ENCODE measurements around the gene ZNF785. TPM values are rescaled to one million over a fixed set of nuclear protein-coding genes. Genes with fewer than 3 reads are reported as not detected.

ZNF785 gene
- total and polyA plus RNA-seq, 2 of the 13 experiments (the other 11 are each of a cell fraction or from before 2014, with no cell fraction given) = 0.01 TPM; not detected in 1

DNA sequence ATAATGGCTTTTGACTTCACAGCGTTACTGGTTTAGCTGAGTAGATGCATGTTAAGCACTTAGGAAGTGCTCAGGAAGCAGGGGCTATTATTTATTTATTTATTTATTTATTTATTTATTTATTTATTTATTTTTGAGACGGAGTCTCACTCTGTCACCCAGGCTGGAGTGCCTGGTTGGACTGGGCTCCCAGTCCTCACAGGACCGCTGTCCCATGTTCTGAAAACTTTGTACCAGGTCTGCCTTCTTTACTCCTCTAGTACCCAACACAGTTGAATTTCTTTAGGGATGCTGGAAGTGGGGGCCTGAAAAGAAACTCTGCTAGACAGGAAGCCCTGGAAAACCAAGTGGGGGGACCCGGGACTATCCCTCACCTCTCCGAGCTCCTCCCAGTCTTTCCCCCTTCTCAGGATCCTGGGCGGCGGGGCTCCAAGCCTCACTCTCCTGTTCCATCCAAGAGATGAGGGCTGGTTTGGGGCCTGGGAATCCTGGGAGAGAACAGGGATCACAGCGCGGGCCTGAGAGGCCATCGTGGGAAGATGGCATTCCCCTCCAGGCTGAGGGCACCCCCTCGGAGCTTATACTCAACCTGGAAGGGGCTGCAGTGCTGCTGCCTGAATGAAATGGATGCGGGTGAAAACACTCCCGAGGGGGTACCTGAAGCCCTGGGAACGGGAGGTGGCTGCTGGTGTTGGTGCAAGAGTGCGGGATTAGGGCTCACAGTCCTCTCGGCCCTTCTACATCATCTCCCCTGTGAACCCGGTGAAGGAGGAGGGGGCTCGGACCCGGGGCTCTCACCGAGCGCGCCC is 14.7 kb downstream of the ZNF785 start (continued):
- no peak for TF ChIP-seq FUBP1 (CRISPR knock-in tag; IDR thresholded peaks at IDR 0.05; ENCODE audit: borderline replicate concordance)
- no peak for TF ChIP-seq NFIC (IDR thresholded peaks at IDR 0.05; ENCODE audit: low read length)
- 0 out of 2 replicates have a peak, but pooled peaks have one; percentile 48 for TF ChIP-seq KLF6 (CRISPR knock-in tag; IDR thresholded peaks at IDR 0.05)
- TF ChIP-seq SMAD9 (CRISPR knock-in tag; IDR thresholded peaks at IDR 0.05) = no peak
- no peak for TF ChIP-seq ZBTB1 (CRISPR knock-in tag; IDR thresholded peaks at IDR 0.05; ENCODE audit: borderline replicate concordance)
- TF ChIP-seq THYN1 (CRISPR knock-in tag; IDR thresholded peaks at IDR 0.05; ENCODE audit: borderline replicate concordance, low read depth) = no peak
- TF ChIP-seq ATF2 (CRISPR knock-in tag; IDR thresholded peaks at IDR 0.05) = no peak
- peak; percentile 61; the same call in 1 of the 2 replicates for TF ChIP-seq CCDC6 (CRISPR knock-in tag; IDR thresholded peaks at IDR 0.05)
- TF ChIP-seq HOXA5 (CRISPR knock-in tag; IDR thresholded peaks at IDR 0.05) = no peak
- TF ChIP-seq ZNF317 (CRISPR knock-in tag; IDR thresholded peaks at IDR 0.05) = peak; percentile 30; the same call in 1 of the 2 replicates
- TF ChIP-seq, protein P1, sequence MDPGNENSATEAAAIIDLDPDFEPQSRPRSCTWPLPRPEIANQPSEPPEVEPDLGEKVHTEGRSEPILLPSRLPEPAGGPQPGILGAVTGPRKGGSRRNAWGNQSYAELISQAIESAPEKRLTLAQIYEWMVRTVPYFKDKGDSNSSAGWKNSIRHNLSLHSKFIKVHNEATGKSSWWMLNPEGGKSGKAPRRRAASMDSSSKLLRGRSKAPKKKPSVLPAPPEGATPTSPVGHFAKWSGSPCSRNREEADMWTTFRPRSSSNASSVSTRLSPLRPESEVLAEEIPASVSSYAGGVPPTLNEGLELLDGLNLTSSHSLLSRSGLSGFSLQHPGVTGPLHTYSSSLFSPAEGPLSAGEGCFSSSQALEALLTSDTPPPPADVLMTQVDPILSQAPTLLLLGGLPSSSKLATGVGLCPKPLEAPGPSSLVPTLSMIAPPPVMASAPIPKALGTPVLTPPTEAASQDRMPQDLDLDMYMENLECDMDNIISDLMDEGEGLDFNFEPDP (CRISPR knock-in tag; conservative IDR thresholded peaks at IDR 0.05) = no peak
- TF ChIP-seq ATM (IDR thresholded peaks at IDR 0.05; ENCODE audit: borderline replicate concordance) = no peak
- TF ChIP-seq ZNF839 (CRISPR knock-in tag; IDR thresholded peaks at IDR 0.05; ENCODE audit: borderline replicate concordance) = no peak; the same call in 1 of the 2 replicates
- TF ChIP-seq ZNF674 (CRISPR knock-in tag; IDR thresholded peaks at IDR 0.05; ENCODE audit: low read depth) = no peak
- TF ChIP-seq ZNF484 (CRISPR knock-in tag; IDR thresholded peaks at IDR 0.05; ENCODE audit: borderline replicate concordance, low read depth) = no peak
- TF ChIP-seq HMG20B (CRISPR knock-in tag; conservative IDR thresholded peaks at IDR 0.05) = no peak
- TF ChIP-seq, protein P2, sequence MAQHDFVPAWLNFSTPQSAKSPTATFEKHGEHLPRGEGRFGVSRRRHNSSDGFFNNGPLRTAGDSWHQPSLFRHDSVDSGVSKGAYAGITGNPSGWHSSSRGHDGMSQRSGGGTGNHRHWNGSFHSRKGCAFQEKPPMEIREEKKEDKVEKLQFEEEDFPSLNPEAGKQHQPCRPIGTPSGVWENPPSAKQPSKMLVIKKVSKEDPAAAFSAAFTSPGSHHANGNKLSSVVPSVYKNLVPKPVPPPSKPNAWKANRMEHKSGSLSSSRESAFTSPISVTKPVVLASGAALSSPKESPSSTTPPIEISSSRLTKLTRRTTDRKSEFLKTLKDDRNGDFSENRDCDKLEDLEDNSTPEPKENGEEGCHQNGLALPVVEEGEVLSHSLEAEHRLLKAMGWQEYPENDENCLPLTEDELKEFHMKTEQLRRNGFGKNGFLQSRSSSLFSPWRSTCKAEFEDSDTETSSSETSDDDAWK (CRISPR knock-in tag; IDR thresholded peaks at IDR 0.05) = no peak
- peak; percentile 5; the same call in 1 of the 2 replicates for TF ChIP-seq PHF8 (CRISPR knock-in tag; IDR thresholded peaks at IDR 0.05)
- no peak for TF ChIP-seq ZNF382 (CRISPR knock-in tag; IDR thresholded peaks at IDR 0.05; ENCODE audit: borderline replicate concordance)
- TF ChIP-seq GATAD1 (CRISPR knock-in tag; IDR thresholded peaks at IDR 0.05) = no peak
- no peak; the same call in 1 of the 2 replicates for TF ChIP-seq RARA (CRISPR knock-in tag; IDR thresholded peaks at IDR 0.05)
- TF ChIP-seq ZFP37 (CRISPR knock-in tag; IDR thresholded peaks at IDR 0.05; ENCODE audit: borderline replicate concordance) = 0 out of 2 replicates have a peak, but pooled peaks have one; percentile 33
- no peak for TF ChIP-seq E2F5 (CRISPR knock-in tag; conservative IDR thresholded peaks at IDR 0.05)
